Ishikawa (cell line): Measurements from ENCODE around the gene TP53.

Source experiments
- CEBPB ChIP-seq: IDR thresholded peaks from 2 replicates; pipeline ENCODE4 v1.6.1; 2012
- EGR1 ChIP-seq: IDR thresholded peaks from 2 replicates; pipeline ENCODE4 v1.6.1; 2012
- EP300 ChIP-seq: IDR thresholded peaks from 2 replicates; pipeline ENCODE4 v1.6.1; 2012; ENCODE audit warnings: borderline replicate concordance
- FOXM1 ChIP-seq: IDR thresholded peaks from 2 replicates; pipeline ENCODE4 v1.6.1; 2012; ENCODE audit warnings: low read depth, borderline replicate concordance
- NFIC ChIP-seq: IDR thresholded peaks from 2 replicates; pipeline ENCODE4 v1.6.1; 2012
- RAD21 ChIP-seq: IDR thresholded peaks from 2 replicates; pipeline ENCODE4 v1.6.1; 2012; ENCODE audit warnings: low read depth
- TAF1 ChIP-seq: IDR thresholded peaks from 2 replicates; pipeline ENCODE4 v1.6.1; 2012; ENCODE audit warnings: low read depth, mild to moderate bottlenecking
- TCF12 ChIP-seq: IDR thresholded peaks from 2 replicates; pipeline ENCODE4 v1.6.1; 2012; ENCODE audit warnings: low read depth
- TEAD4 ChIP-seq: IDR thresholded peaks from 2 replicates; pipeline ENCODE4 v1.6.1; 2012
- YY1 ChIP-seq: IDR thresholded peaks from 2 replicates; pipeline ENCODE4 v1.6.1; 2012; ENCODE audit warnings: low read depth
- ZBTB7A ChIP-seq: IDR thresholded peaks from 2 replicates; pipeline ENCODE4 v1.6.1; 2012; ENCODE audit warnings: low read depth
- TF ChIP-seq, protein P1 (sequence below): IDR thresholded peaks from 2 replicates; pipeline ENCODE4 v1.6.1; 2012
- TF ChIP-seq, protein P2 (sequence below): IDR thresholded peaks from 2 replicates; pipeline ENCODE4 v1.6.1; 2012; ENCODE audit warnings: low read depth, mild to moderate bottlenecking
- TF ChIP-seq, protein P3 (sequence below): IDR thresholded peaks from 2 replicates; pipeline ENCODE4 v1.6.1; 2012

DNA sequence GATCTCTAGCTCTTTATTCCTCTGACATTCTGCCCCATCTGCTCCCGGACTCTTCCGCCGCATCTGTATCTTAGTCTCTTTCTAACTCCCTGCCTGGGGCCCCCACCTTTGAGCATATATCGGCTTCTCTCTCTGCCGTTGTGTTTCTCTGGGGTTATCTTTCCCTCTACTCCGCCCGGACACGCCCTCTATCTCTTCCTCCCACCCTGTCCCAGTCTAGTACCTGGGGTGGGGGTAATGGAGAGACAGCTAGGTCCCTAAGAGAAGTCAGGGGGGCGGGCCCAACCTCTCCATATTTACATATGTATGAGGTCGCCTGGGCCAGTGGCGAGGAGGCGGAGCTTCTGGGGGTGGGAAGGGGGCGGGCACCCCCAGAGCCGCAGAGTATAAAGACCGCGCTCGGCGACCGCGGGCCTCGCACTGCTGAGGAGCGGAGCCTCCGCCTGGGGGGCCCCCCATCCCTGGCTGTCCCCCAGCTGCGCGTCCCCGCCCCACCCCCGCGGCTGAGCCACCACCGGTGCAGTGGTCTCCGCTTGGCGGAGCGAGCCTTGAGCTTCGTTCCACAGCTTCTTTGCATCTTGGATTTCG, 36.7 kb downstream of the TP53 start, which contains the start of gene ATP1B2:
- TF ChIP-seq EP300 (no peak), NFIC (no peak), RAD21 (no peak), TEAD4 (no peak), TCF12 (no peak), EGR1 (no peak), TAF1 (no peak), ZBTB7A (no peak), CEBPB (no peak), FOXM1 (no peak), YY1 (no peak)
- TF ChIP-seq, protein P1, sequence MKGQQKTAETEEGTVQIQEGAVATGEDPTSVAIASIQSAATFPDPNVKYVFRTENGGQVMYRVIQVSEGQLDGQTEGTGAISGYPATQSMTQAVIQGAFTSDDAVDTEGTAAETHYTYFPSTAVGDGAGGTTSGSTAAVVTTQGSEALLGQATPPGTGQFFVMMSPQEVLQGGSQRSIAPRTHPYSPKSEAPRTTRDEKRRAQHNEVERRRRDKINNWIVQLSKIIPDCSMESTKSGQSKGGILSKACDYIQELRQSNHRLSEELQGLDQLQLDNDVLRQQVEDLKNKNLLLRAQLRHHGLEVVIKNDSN = no peak
- TF ChIP-seq, protein P2, sequence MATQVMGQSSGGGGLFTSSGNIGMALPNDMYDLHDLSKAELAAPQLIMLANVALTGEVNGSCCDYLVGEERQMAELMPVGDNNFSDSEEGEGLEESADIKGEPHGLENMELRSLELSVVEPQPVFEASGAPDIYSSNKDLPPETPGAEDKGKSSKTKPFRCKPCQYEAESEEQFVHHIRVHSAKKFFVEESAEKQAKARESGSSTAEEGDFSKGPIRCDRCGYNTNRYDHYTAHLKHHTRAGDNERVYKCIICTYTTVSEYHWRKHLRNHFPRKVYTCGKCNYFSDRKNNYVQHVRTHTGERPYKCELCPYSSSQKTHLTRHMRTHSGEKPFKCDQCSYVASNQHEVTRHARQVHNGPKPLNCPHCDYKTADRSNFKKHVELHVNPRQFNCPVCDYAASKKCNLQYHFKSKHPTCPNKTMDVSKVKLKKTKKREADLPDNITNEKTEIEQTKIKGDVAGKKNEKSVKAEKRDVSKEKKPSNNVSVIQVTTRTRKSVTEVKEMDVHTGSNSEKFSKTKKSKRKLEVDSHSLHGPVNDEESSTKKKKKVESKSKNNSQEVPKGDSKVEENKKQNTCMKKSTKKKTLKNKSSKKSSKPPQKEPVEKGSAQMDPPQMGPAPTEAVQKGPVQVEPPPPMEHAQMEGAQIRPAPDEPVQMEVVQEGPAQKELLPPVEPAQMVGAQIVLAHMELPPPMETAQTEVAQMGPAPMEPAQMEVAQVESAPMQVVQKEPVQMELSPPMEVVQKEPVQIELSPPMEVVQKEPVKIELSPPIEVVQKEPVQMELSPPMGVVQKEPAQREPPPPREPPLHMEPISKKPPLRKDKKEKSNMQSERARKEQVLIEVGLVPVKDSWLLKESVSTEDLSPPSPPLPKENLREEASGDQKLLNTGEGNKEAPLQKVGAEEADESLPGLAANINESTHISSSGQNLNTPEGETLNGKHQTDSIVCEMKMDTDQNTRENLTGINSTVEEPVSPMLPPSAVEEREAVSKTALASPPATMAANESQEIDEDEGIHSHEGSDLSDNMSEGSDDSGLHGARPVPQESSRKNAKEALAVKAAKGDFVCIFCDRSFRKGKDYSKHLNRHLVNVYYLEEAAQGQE = no peak
- TF ChIP-seq, protein P3, sequence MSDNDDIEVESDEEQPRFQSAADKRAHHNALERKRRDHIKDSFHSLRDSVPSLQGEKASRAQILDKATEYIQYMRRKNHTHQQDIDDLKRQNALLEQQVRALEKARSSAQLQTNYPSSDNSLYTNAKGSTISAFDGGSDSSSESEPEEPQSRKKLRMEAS = no peak
